BLaER1 treated with 17β-estradiol and CSF1 and Interleukin-3, amounts not matched to agents 10 nM and 100 nM (cell line): ENCODE measurements around the gene PSAP.
"Not testable (repeated sequence)": the region's sequence is repeated elsewhere in the genome, so short reads cannot be mapped to it uniquely, and the experiment has no call there.

Source experiments
- H3K27ac ChIP-seq, 11 experiments: shearing (Covaris generic); formaldehyde crosslinking; 2 replicates each; pipeline ENCODE4 v1.8.1; 2022
- H3K27me3 ChIP-seq, 11 experiments: shearing (Covaris generic); formaldehyde crosslinking; 2 replicates each; pipeline ENCODE4 v1.8.1; 2022
- H3K36me3 ChIP-seq, 11 experiments: shearing (Covaris generic); formaldehyde crosslinking; 2 replicates each; pipeline ENCODE4 v1.8.1; 2022
- H3K4me1 ChIP-seq, 10 experiments: shearing (Covaris generic); formaldehyde crosslinking; 2 replicates each; pipeline ENCODE4 v1.8.1; 2022
- H3K4me2 ChIP-seq, 11 experiments: shearing (Covaris generic); formaldehyde crosslinking; 2 replicates each; pipeline ENCODE4 v1.8.1; 2022
- H3K4me3 ChIP-seq, 10 experiments: shearing (Covaris generic); formaldehyde crosslinking; 2 replicates each; pipeline ENCODE4 v1.8.1; 2022
- H3K9ac ChIP-seq, 11 experiments: shearing (Covaris generic); formaldehyde crosslinking; 2 replicates each; pipeline ENCODE4 v1.8.1; 2022
- H3K9me3 ChIP-seq, 11 experiments: shearing (Covaris generic); formaldehyde crosslinking; replicated peaks in 1 of 11; 2 replicates each; pipeline ENCODE4 v1.8.1; 2022
- H4K20me1 ChIP-seq, 11 experiments: shearing (Covaris generic); formaldehyde crosslinking; 2 replicates each; pipeline ENCODE4 v1.8.1; 2022
- Cebpa-rat ChIP-seq, 11 experiments: shearing (Covaris generic); IDR thresholded peaks; 2 replicates each; pipeline ENCODE4 v1.8.1; 2022

PSAP gene

GRCh38 chr10:71878327-71879034, 27.4 kb upstream of the PSAP start:
- Histone ChIP-seq H3K4me3 (no peak overlapping the region; a peak in 3 of 20 replicates), H3K4me2 (peak overlapping the region; percentile 63 to 87 (median 75)), H4K20me1 (no peaks in the 10 kb centered on the region), H3K9me3 (peaks cover 0 to 11% (median 6%) of the 10 kb centered on the region in 11 experiments; a peak in 12 of 22 replicates), H3K27me3 (no peaks in the 10 kb centered on the region), H3K4me1 (peaks cover 36 to 78% (median 76%) of the 10 kb centered on the region in 10 experiments), H3K9ac (peak overlapping the region; percentile 43 to 78 (median 71); a peak in 20 of 22 replicates), H3K27ac (peak overlapping the region; percentile 61 to 86 (median 78); a peak in 20 of 22 replicates), H3K36me3 (no peaks in the 10 kb centered on the region)
- TF ChIP-seq Cebpa-rat (IDR thresholded peaks at IDR 0.05) = peak in 1 of 11 experiments; percentile 62; a peak in 1 of 22 replicates

- Histone ChIP-seq H3K4me1 (peaks cover 30 to 78% (median 72%) of the 10 kb centered on the region in 10 experiments), H3K27ac (peak overlapping the region in 10 of 11 experiments; percentile 61 to 86 (median 78); a peak in 18 of 22 replicates), H3K36me3 (no peaks in the 10 kb centered on the region), H3K4me2 (peak overlapping the region; percentile 63 to 87 (median 75)), H4K20me1 (no peaks in the 10 kb centered on the region), H3K9me3 (peaks cover 0 to 11% (median 6%) of the 10 kb centered on the region in 11 experiments; a peak in 12 of 22 replicates), H3K9ac (peak overlapping the region; percentile 43 to 78 (median 71); a peak in 20 of 22 replicates), H3K4me3 (no peak overlapping the region; a peak in 1 of 20 replicates), H3K27me3 (no peaks in the 10 kb centered on the region)
- no peak for TF ChIP-seq Cebpa-rat (IDR thresholded peaks at IDR 0.05)
Observed at GRCh38 chr10:71877821-71878220, 26.8 kb upstream of the PSAP start.

- Histone ChIP-seq H3K4me2 (peak overlapping the region in 3 of 11 experiments; percentile 66 to 83 (median 75); a peak in 5 of 22 replicates), H3K9me3 (peaks cover 0 to 11% (median 6%) of the 10 kb centered on the region in 11 experiments; a peak in 12 of 22 replicates), H3K27ac (peak overlapping the region in 3 of 11 experiments; percentile 29 to 51 (median 40); a peak in 3 of 22 replicates), H3K9ac (peak overlapping the region in 1 of 11 experiments; percentile 13; a peak in 1 of 22 replicates), H3K4me1 (peaks cover 23 to 73% (median 60%) of the 10 kb centered on the region in 10 experiments)
- not testable (repeated sequence) for H3K27me3 ChIP-seq, H4K20me1 ChIP-seq, H3K36me3 ChIP-seq, H3K4me3 ChIP-seq
Observed at GRCh38 chr10:71874680-71875354, 23.8 kb upstream of the PSAP start.

GRCh38 chr10:71873582-71874211, 22.6 kb upstream of the PSAP start:
- TF ChIP-seq Cebpa-rat (IDR thresholded peaks at IDR 0.05) = no peak
- no peak overlapping the region for H3K4me3 ChIP-seq

GRCh38 chr10:71869601-71870000, 18.6 kb upstream of the PSAP start:
- not testable (repeated sequence) for H3K4me3 ChIP-seq, H3K27me3 ChIP-seq, H3K9me3 ChIP-seq, H3K36me3 ChIP-seq, H3K9ac ChIP-seq, H4K20me1 ChIP-seq, H3K27ac ChIP-seq, H3K4me2 ChIP-seq
- peaks cover 27 to 82% (median 70%) of the 10 kb centered on the region in 10 experiments for H3K4me1 ChIP-seq

More at GRCh38 chr10:71873582-71874211, 22.6 kb upstream of the PSAP start:
- peaks cover 13 to 61% (median 49%) of the 10 kb centered on the region in 10 experiments for H3K4me1 ChIP-seq
- H3K36me3 ChIP-seq = no peaks in the 10 kb centered on the region
- peak overlapping the region in 8 of 11 experiments; percentile 6 to 83 (median 58); a peak in 13 of 22 replicates for H3K4me2 ChIP-seq
- peak overlapping the region; percentile 2 to 57 (median 42); a peak in 16 of 22 replicates for H3K27ac ChIP-seq
- peaks cover 0 to 11% (median 6%) of the 10 kb centered on the region in 11 experiments; a peak in 12 of 22 replicates for H3K9me3 ChIP-seq
- peak overlapping the region in 5 of 11 experiments; percentile 20 to 55 (median 35); a peak in 6 of 22 replicates for H3K9ac ChIP-seq
- H4K20me1 ChIP-seq = no peaks in the 10 kb centered on the region
- H3K27me3 ChIP-seq = no peaks in the 10 kb centered on the region

GRCh38 chr10:71868192-71868697, 17.2 kb upstream of the PSAP start:
- peak overlapping the region; percentile 21 to 94 (median 60); a peak in 19 of 22 replicates for H3K27ac ChIP-seq
- H3K4me1 ChIP-seq = peaks cover 28 to 82% (median 72%) of the 10 kb centered on the region in 10 experiments
- no peaks in the 10 kb centered on the region for H3K36me3 ChIP-seq
- H3K27me3 ChIP-seq = no peaks in the 10 kb centered on the region
- peak overlapping the region in 9 of 11 experiments; percentile 10 to 61 (median 18); a peak in 10 of 22 replicates for H3K9ac ChIP-seq
- H4K20me1 ChIP-seq = no peaks in the 10 kb centered on the region
- no peak for TF ChIP-seq Cebpa-rat (IDR thresholded peaks at IDR 0.05)
- H3K9me3 ChIP-seq = no peaks in the 10 kb centered on the region
- peak overlapping the region in 1 of 10 experiments; percentile 8; a peak in 1 of 20 replicates for H3K4me3 ChIP-seq
- H3K4me2 ChIP-seq = peak overlapping the region; percentile 38 to 89 (median 67)

- Histone ChIP-seq H3K4me2 (peak overlapping the region; percentile 57 to 89 (median 75)), H3K9ac (peak overlapping the region in 9 of 11 experiments; percentile 35 to 66 (median 61); a peak in 14 of 22 replicates), H3K27me3 (no peaks in the 10 kb centered on the region), H3K27ac (peak overlapping the region in 9 of 11 experiments; percentile 67 to 94 (median 90); a peak in 18 of 22 replicates), H3K4me1 (peaks cover 41 to 82% (median 78%) of the 10 kb centered on the region in 10 experiments), H3K36me3 (no peaks in the 10 kb centered on the region), H3K9me3 (no peaks in the 10 kb centered on the region), H4K20me1 (no peaks in the 10 kb centered on the region), H3K4me3 (no peak overlapping the region)
- TF ChIP-seq Cebpa-rat (IDR thresholded peaks at IDR 0.05) = no peak
Observed at GRCh38 chr10:71865561-71866041, 14.6 kb upstream of the PSAP start.

- Histone ChIP-seq H3K9me3 (no peaks in the 10 kb centered on the region), H3K27me3 (no peaks in the 10 kb centered on the region), H3K4me1 (peaks cover 47 to 87% (median 85%) of the 10 kb centered on the region in 10 experiments), H3K4me2 (peak overlapping the region; percentile 57 to 89 (median 75)), H4K20me1 (no peaks in the 10 kb centered on the region), H3K27ac (peak overlapping the region in 9 of 11 experiments; percentile 67 to 94 (median 90); a peak in 18 of 22 replicates), H3K4me3 (no peak overlapping the region), H3K9ac (peak overlapping the region in 9 of 11 experiments; percentile 35 to 66 (median 61); a peak in 15 of 22 replicates), H3K36me3 (no peaks in the 10 kb centered on the region)
- peak in 1 of 11 experiments; percentile 29; a peak in 1 of 22 replicates for TF ChIP-seq Cebpa-rat (IDR thresholded peaks at IDR 0.05)
Observed at GRCh38 chr10:71864911-71865361, 13.9 kb upstream of the PSAP start.
